Cardiac muscle cell (in vitro differentiated cells and primary cell): ENCODE data around the gene CYTH4. TPM values are rescaled to one million over a fixed set of nuclear protein-coding genes. Genes with fewer than 3 reads are reported as not detected.

Source experiments
- DNase-seq, 2 donors: peaks; one replicate each; pipeline versions ENCODE4 v3.0.0 to v3.0.0-alpha.2; 2010 to 2017; ENCODE audit warnings: low read depth in 1 of 2, low spot score in 1 of 2
- H3K27ac ChIP-seq: fragments of 200-600 bp; sonication (generic); 2 replicates; pipeline ENCODE4 v1.5.1; 2016
- H3K27me3 ChIP-seq: fragments of 200-600 bp; sonication (generic); 2 replicates; pipeline ENCODE4 v1.6.0; 2016; ENCODE audit warnings: control low read depth
- H3K36me3 ChIP-seq: fragments of 200-600 bp; sonication (generic); 2 replicates; pipeline ENCODE4 v1.5.1; 2016; ENCODE audit warnings: control low read depth
- H3K4me1 ChIP-seq: fragments of 200-600 bp; sonication (generic); 2 replicates; pipeline ENCODE4 v1.8.1; 2017; ENCODE audit warnings: low read depth, mild to moderate bottlenecking, mixed run types
- H3K4me3 ChIP-seq: fragments of 200-600 bp; sonication (generic); 2 replicates; pipeline ENCODE4 v1.5.1; 2016; ENCODE audit warnings: mild to moderate bottlenecking
- H3K9me3 ChIP-seq: fragments of 200-600 bp; sonication (generic); 2 replicates; pipeline ENCODE4 v1.5.1; 2017; ENCODE audit warnings: low read depth, mild to moderate bottlenecking, control low read depth
- polyA plus RNA-seq: library from polyadenylated mRNA; unstranded; fragments of >200 nt; fragmentation: Nextera tagmentation; extraction: Ambion mirVana; gene quantifications from 2 replicates; pipeline ENCODE4 v1.2.1, GENCODE V29; 2016
- total RNA-seq: library from RNA; depleted of rRNA; stranded (reverse); fragments of >200 nt; gene quantifications from 2 replicates; pipeline ENCODE4 v1.2.3, GENCODE V29; 2016
- TF ChIP-seq, protein P1 (sequence below): IDR thresholded peaks from 2 replicates; pipeline ENCODE4 v1.5.1; 2012; ENCODE audit warnings: low read depth, mild to moderate bottlenecking, low read length

The CYTH4 gene
- total and polyA plus RNA-seq, 2 experiments from 2014 or later: not detected

DNA sequence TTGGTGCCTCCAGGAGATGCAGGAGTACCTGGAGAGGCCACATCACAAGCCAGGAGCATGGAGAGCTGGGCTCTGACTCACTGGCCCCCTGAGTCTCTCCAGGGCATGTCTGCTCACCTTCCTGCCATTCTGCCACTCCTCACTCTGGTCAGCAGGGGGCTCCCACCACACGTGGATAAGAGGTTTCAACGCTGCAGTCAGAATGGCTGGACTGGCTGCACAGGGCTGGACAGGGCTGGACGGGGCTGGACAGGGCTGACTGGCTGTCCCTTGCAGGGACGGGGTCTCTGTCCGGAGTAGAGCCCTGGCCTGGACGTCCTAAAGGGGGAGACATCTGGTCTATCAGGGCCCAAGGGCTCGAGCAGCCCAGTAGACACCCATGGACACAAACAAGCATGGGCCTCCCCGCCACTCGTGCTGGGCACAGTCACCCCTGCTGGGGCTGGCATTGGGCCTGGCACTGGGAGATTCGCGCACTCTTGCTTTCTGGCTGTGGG lies 34.6 kb downstream of the CYTH4 start:
- Histone ChIP-seq H3K4me1 (no peaks in the 10 kb centered on the region), H3K27me3 (peaks cover 7% of the 10 kb centered on the region), H3K36me3 (no peaks in the 10 kb centered on the region), H3K9me3 (no peaks in the 10 kb centered on the region), H3K4me3 (no peak overlapping the region), H3K27ac (no peak overlapping the region)
- TF ChIP-seq, protein P1, sequence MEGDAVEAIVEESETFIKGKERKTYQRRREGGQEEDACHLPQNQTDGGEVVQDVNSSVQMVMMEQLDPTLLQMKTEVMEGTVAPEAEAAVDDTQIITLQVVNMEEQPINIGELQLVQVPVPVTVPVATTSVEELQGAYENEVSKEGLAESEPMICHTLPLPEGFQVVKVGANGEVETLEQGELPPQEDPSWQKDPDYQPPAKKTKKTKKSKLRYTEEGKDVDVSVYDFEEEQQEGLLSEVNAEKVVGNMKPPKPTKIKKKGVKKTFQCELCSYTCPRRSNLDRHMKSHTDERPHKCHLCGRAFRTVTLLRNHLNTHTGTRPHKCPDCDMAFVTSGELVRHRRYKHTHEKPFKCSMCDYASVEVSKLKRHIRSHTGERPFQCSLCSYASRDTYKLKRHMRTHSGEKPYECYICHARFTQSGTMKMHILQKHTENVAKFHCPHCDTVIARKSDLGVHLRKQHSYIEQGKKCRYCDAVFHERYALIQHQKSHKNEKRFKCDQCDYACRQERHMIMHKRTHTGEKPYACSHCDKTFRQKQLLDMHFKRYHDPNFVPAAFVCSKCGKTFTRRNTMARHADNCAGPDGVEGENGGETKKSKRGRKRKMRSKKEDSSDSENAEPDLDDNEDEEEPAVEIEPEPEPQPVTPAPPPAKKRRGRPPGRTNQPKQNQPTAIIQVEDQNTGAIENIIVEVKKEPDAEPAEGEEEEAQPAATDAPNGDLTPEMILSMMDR: peak; percentile 91
- peak; percentile 91 to 92 for DNase-seq

DNA sequence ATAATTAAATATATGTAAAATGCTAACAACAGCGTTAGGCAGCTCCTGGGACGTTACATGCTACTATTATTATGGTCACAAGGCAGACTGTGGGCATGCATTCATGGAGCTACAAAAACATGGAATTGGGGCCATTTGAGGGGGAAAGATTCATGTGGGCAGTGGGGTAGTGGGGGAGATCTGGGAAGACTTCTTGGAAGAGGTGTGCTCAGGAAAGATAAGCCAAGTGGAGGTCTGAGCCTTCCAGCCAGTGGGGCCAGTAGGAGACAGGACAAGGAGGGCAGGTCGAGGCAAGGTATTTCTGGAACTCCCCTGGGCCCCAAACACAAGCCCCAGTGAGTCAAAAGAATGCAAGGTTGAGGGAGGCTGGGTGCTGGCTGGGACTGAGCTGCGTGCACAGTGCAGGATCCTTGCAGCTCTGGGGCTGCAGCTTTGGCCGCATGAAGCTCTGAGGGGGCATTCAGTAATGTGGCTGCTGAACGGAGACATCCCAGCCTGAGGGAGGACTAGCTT lies 35.4 kb downstream of the CYTH4 start:
- Histone ChIP-seq H3K36me3 (no peaks in the 10 kb centered on the region), H3K9me3 (no peaks in the 10 kb centered on the region), H3K27ac (no peak overlapping the region), H3K4me3 (no peak overlapping the region), H3K4me1 (no peaks in the 10 kb centered on the region), H3K27me3 (peaks cover 15% of the 10 kb centered on the region)
- DNase-seq: no peak
- TF ChIP-seq, protein P1: no peak

DNA sequence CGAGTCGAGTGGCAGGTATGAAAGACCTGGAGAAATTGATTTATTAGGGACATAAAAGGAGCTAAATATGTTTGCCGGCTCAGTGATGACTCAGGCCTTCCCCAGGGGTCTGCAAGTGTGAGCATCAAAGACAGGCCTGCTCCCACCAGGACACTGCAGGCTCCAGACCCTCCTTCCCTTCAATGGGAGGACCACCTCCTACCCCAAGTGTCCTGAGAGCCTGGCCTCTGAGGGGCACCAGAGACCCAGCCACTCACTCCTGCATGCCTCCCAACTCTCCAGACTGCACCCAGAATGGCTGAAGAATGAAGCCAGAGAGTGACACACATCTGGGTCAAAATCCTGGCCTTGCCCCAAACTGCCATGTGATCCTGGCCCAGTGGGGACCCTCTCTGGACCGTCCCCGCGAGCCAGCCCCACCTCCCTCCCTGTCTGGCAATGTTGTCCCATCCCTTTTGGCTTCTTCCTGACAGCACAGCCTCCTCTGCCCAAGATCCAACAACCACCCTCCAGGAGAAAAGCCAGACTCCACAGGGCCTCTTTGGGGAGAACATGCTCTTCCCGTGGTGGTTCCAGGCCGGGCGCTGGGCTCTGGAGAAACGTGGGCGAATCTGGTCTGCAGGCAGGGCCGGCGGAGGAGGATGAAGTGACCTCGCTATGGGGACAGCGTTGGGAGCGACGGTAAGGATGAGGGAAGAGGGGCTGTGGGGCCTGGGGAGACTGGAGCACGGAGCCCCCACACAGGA lies 36.2 kb downstream of the CYTH4 start:
- peaks cover 23% of the 10 kb centered on the region for H3K27me3 ChIP-seq
- H3K36me3 ChIP-seq: no peaks in the 10 kb centered on the region
- DNase-seq: no peak
- no peak overlapping the region for H3K27ac ChIP-seq
- no peaks in the 10 kb centered on the region for H3K4me1 ChIP-seq
- no peaks in the 10 kb centered on the region for H3K9me3 ChIP-seq
- H3K4me3 ChIP-seq: no peak overlapping the region
- TF ChIP-seq, protein P1: no peak

DNA sequence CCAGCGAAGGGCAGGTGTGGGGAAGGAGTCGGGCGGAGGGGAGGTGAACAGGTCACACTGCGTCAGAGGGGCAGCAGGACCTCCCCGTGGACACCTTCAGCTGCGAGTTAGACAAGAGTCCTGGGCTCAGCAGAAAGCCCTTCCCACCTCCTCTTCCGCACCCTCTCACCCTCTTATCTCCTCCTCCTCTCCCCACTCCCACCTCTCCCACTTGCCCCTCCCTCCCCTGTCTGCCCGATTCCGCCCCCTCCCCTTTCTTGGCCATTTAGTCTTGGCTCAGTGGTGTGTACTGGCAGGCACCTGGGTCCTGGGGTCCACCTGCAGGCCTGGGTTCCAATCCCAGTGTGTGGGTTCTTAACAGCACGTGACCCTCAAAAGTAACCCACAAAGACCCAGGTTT lies 37.2 kb downstream of the CYTH4 start:
- Histone ChIP-seq H3K27ac (no peak overlapping the region), H3K36me3 (no peaks in the 10 kb centered on the region), H3K9me3 (no peaks in the 10 kb centered on the region), H3K27me3 (peaks cover 32% of the 10 kb centered on the region), H3K4me3 (no peak overlapping the region), H3K4me1 (no peaks in the 10 kb centered on the region)
- TF ChIP-seq, protein P1: no peak
- DNase-seq: peak in 1 of 2 donors; percentile 14

DNA sequence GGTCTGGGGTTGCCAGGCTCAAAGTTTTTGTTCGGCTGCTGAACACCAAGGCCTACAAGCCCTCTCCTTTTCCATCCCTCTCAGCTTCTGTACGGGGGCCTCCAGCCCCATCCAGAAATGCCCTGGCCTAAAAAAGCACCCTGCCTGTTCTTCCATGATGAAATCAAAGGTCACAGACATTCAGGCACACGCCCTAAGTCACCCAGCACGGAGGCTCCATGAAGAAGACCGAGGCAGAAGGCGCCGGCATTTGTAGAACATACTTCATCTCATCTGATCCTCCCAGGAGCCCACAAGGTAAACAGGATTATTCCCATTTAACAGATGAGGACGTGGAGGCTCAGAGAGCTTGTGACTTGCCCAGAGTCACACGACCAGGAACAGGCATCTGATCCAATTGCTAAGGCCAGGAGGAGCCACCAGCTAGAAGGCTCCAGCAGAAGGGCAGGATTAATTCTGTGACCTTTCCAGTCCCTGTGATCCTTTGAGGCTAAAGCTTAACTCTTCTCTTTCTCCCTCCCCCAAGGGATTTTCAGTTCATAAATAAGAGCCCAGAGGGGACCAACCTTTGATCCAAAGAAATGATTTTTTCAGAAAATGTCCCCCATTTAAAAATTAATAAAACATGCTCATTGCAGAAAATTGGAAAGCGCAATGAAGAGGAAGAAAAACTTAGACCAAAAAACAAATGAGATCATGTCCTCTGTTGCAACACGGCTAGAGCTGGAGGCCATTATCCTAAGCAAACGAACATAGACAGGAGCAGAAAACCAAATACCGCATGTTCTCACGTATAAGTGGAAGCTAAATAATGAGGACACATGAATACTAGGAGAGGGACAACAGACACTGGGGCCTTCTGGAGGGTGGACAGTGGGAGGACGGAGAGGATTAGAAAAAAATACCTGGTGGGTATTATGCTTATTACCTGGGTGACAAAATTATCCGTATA lies 38.7 kb downstream of the CYTH4 start:
- Histone ChIP-seq H3K9me3 (no peaks in the 10 kb centered on the region), H3K36me3 (no peaks in the 10 kb centered on the region), H3K4me1 (no peaks in the 10 kb centered on the region), H3K4me3 (no peak overlapping the region), H3K27ac (no peak overlapping the region), H3K27me3 (peaks cover 48% of the 10 kb centered on the region)
- TF ChIP-seq, protein P1: no peak
- no peak for DNase-seq
